ENCODE measurements around the gene BCAR3.

BCAR3 gene

DNA sequence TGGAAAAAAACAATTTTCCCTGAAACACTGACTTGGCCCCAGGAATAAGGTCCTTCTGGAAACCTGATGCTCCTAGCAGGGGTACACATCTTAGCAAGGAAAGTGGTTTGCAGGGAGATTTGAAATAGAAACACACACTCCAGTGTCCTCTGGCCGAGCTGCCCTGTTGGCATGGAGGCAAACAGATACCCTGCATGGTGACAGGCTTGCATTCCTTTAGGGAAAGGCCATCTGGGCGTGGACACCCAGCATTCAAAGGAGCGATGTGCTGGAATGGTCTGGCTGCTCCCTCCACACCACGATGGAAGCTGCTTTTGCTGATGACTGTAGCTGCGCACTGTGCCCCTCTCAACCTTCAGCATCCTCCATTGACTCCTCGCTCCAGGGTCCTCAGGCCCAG lies 41.5 kb upstream of the BCAR3 start:
- DNase-seq (ENCODE audit: extremely low read depth, low read depth): no peak
- TF ChIP-seq, protein P1, sequence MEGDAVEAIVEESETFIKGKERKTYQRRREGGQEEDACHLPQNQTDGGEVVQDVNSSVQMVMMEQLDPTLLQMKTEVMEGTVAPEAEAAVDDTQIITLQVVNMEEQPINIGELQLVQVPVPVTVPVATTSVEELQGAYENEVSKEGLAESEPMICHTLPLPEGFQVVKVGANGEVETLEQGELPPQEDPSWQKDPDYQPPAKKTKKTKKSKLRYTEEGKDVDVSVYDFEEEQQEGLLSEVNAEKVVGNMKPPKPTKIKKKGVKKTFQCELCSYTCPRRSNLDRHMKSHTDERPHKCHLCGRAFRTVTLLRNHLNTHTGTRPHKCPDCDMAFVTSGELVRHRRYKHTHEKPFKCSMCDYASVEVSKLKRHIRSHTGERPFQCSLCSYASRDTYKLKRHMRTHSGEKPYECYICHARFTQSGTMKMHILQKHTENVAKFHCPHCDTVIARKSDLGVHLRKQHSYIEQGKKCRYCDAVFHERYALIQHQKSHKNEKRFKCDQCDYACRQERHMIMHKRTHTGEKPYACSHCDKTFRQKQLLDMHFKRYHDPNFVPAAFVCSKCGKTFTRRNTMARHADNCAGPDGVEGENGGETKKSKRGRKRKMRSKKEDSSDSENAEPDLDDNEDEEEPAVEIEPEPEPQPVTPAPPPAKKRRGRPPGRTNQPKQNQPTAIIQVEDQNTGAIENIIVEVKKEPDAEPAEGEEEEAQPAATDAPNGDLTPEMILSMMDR (IDR thresholded peaks at IDR 0.05; ENCODE audit: low read depth, low read length, missing control alignments): no peak
- H3K4me3 ChIP-seq (replicated peaks; ENCODE audit: low read depth, low read length): no peak overlapping the region

DNA sequence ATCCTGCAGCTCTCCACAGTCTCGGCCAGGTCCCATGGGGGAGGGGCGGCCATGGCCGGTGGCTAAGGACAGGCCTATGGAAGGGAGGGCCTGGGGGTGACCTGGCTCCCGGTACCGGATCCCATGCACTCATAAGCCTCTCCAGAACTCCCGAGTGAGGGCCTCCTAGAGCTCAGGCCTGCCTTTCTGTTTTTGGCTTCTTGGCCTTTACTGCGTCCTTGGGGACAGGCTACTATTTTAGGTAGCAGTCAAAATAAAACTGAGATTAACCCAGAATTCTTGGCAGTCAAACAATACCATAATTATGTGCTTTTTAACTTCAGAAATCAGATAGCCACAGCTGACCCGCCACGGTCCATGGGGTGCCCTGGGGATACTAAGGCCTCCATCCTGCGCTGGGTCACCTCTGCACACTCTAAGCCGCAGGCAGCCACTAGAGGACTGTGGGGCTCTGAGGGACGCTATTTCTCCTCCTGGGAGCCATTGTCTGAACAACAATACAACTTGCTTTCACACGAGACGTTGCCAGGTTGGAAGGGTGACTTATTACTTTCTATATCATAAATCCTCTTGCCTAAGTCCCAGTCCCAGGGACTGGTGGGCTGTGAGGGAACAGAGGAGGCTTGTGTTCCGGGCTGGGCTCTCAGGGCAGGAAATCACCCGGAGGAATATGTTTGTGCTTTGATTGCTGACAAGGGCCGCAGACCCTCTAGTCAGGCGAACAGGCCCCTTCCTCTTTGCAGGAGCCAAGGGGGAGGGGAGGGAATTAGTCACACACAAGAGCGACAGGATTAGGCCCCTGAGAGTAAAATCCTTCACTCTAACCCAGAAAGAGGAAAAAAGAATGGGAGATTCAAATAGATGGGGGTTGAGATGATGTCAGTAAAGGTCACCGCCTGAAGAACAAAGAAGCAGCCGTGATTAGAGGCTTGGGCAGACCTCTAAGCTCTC lies 40.7 kb upstream of the BCAR3 start:
- TF ChIP-seq, protein P1 (IDR thresholded peaks at IDR 0.05; ENCODE audit: low read depth, low read length, missing control alignments): no peak
- no peak overlapping the region for H3K4me3 ChIP-seq (replicated peaks; ENCODE audit: low read depth, low read length)
- no peak for DNase-seq (ENCODE audit: extremely low read depth, low read depth)

- DNase-seq (ENCODE audit: extremely low read depth, low read depth): no peak
- TF ChIP-seq, protein P1 (IDR thresholded peaks at IDR 0.05; ENCODE audit: low read depth, low read length, missing control alignments): no peak
These were observed 39.5 kb upstream of the BCAR3 start for GRCh38 chr1:93720956-93721626.

GRCh38 chr1:93717640-93718039 lies 36.0 kb upstream of the BCAR3 start:
- no peak for DNase-seq (ENCODE audit: extremely low read depth, low read depth)
- TF ChIP-seq, protein P1 (IDR thresholded peaks at IDR 0.05; ENCODE audit: low read depth, low read length, missing control alignments): no peak
- no peak overlapping the region for H3K4me3 ChIP-seq (replicated peaks; ENCODE audit: low read depth, low read length)

More at GRCh38 chr1:93720956-93721626, 39.5 kb upstream of the BCAR3 start:
- H3K4me3 ChIP-seq (replicated peaks; ENCODE audit: low read depth, low read length): no peak overlapping the region

GRCh38 chr1:93716941-93717368 lies 35.3 kb upstream of the BCAR3 start:
- TF ChIP-seq, protein P1 (IDR thresholded peaks at IDR 0.05; ENCODE audit: low read depth, low read length, missing control alignments): no peak
- peak; percentile 51 for DNase-seq (ENCODE audit: extremely low read depth, low read depth)

GRCh38 chr1:93716163-93716562 lies 34.5 kb upstream of the BCAR3 start:
- no peak for DNase-seq (ENCODE audit: extremely low read depth, low read depth)
- no peak overlapping the region for H3K4me3 ChIP-seq (replicated peaks; ENCODE audit: low read depth, low read length)
- TF ChIP-seq, protein P1 (IDR thresholded peaks at IDR 0.05; ENCODE audit: low read depth, low read length, missing control alignments): no peak

More at GRCh38 chr1:93716941-93717368, 35.3 kb upstream of the BCAR3 start:
- H3K4me3 ChIP-seq (replicated peaks; ENCODE audit: low read depth, low read length): no peak overlapping the region
